ENCODE results near the gene MYL11.

DNA sequence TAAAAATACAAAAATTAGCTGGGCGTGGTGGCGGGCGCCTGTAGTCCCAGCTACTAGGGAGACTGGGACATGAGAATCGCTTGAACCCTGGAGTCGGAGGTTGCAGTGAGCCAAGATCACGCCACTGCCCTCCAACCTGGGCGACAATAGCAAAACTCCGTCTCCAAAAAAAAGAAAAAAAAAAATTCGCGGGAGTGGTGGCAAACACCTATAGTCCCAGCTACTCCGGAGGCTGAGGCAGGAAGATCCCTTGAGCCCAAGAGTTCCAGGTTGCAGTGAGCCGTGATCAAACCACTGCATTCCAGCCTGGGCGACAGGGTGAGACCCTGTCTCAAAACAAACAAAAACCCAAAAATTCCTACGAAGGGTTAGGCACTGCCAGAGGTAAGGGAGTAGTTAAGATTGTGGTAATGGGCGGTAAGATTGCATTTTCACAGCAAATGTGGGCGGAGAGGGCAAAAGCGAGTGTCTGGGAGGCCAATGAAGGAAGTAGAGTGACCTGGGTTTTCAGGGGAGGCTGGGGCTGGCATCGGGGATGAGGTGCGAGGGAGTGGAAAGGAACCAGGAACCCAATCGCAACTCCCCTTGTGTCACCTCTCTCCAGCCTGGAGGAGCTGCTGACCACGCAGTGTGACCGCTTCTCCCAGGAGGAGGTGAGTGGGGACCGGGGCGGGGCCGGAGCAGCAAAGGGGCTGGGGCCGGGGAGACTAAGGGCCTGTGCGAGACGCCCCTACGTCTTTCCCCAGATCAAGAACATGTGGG lies 2.6 kb downstream of the MYL11 start:
- TF ChIP-seq, protein P1, sequence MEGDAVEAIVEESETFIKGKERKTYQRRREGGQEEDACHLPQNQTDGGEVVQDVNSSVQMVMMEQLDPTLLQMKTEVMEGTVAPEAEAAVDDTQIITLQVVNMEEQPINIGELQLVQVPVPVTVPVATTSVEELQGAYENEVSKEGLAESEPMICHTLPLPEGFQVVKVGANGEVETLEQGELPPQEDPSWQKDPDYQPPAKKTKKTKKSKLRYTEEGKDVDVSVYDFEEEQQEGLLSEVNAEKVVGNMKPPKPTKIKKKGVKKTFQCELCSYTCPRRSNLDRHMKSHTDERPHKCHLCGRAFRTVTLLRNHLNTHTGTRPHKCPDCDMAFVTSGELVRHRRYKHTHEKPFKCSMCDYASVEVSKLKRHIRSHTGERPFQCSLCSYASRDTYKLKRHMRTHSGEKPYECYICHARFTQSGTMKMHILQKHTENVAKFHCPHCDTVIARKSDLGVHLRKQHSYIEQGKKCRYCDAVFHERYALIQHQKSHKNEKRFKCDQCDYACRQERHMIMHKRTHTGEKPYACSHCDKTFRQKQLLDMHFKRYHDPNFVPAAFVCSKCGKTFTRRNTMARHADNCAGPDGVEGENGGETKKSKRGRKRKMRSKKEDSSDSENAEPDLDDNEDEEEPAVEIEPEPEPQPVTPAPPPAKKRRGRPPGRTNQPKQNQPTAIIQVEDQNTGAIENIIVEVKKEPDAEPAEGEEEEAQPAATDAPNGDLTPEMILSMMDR (IDR thresholded peaks at IDR 0.05) = no peak
- TF ChIP-seq POLR2AphosphoS5 (IDR thresholded peaks at IDR 0.05) (no peak), POLR2A (IDR thresholded peaks at IDR 0.05) (no peak)
